B cell (primary cell): ENCODE results near the gene SRBD1. TPM values are rescaled to one million over a fixed set of nuclear protein-coding genes. Genes with fewer than 3 reads are reported as not detected.

ENCODE experiments used
- ATAC-seq: fragments of 200-7000 bp; cut with Tn5 transposase; one replicate; pipeline ENCODE4 v1.10.0; 2021; ENCODE audit warnings: low read depth, mild to moderate bottlenecking, moderate number of reproducible peaks, moderate library complexity
- CTCF ChIA-PET: fragments of 350-600 bp; sonication (Branson Sonifier 250); formaldehyde crosslinking; loops from one replicate; lab custom pipeline; 2021; ENCODE audit warnings: antibody characterized with exemption, inconsistent platforms; lab: Charles Lee
- POLR2A ChIA-PET: fragments of 350-600 bp; sonication (Branson Sonifier 250); formaldehyde crosslinking; loops from one replicate; lab custom pipeline; 2021; ENCODE audit warnings: antibody characterized with exemption; lab: Charles Lee
- DNase-seq: peaks from one replicate; pipeline ENCODE4 v3.0.0; 2013
- H2AFZ ChIP-seq: 2 replicates; pipeline ENCODE4 v1.6.1; 2012; ENCODE audit warnings: mild to moderate bottlenecking, low read depth, low read length; ENCODE audit not compliant: insufficient read depth, poor library complexity, severe bottlenecking
- H3K27ac ChIP-seq, 2 donors: 1 replicate in 1 of 2; 2 replicates in 1 of 2; pipeline ENCODE4 v1.5.1; 2012 to 2013; ENCODE audit warnings: low read length in 2 of 2, mild to moderate bottlenecking in 2 of 2, moderate library complexity in 1 of 2
- H3K27me3 ChIP-seq, 4 experiments: fragments of 200-600 bp in 1 of 4; sonication (generic) in 1 of 4; replicated peaks in 1 of 4; 1 replicate in 2 of 4; 2 replicates in 2 of 4; pipeline versions ENCODE4 v1.6.1 to v1.7.0; 2013 to 2016; ENCODE audit warnings: low read length in 3 of 4, mild to moderate bottlenecking in 2 of 4, mixed read lengths in 1 of 4, moderate library complexity in 1 of 4; ENCODE audit not compliant: insufficient read depth in 4 of 4, control insufficient read depth in 3 of 4; ENCODE audit errors: control extremely low read depth in 1 of 4
- H3K36me3 ChIP-seq, 2 experiments: replicated peaks in 1 of 2; 1 replicate in 1 of 2; 2 replicates in 1 of 2; pipeline versions ENCODE4 v1.6.1 to v1.7.1; 2013; ENCODE audit warnings: low read length in 1 of 2; ENCODE audit not compliant: insufficient read depth in 2 of 2, control insufficient read depth in 1 of 2; ENCODE audit errors: control extremely low read depth in 1 of 2, extremely low read depth in 1 of 2
- H3K4me1 ChIP-seq, 2 donors: fragments of 200-600 bp in 1 of 2; sonication (generic) in 1 of 2; 1 replicate in 1 of 2; 2 replicates in 1 of 2; pipeline versions ENCODE4 v1.5.1 to v1.6.1; 2013 to 2017; ENCODE audit warnings: low read length in 2 of 2; ENCODE audit not compliant: control insufficient read depth in 2 of 2, insufficient read depth in 2 of 2
- H3K4me2 ChIP-seq: replicated peaks from 2 replicates; pipeline ENCODE3; 2012; ENCODE audit warnings: mild to moderate bottlenecking, low read depth, low read length; ENCODE audit not compliant: poor library complexity, severe bottlenecking
- H3K4me3 ChIP-seq, 5 experiments: fragments of 200-600 bp in 1 of 5; sonication (generic) in 1 of 5; 1 replicate in 3 of 5; 2 replicates in 2 of 5; pipeline versions ENCODE4 v1.5.1 to v1.7.0; 2011 to 2016; ENCODE audit warnings: low read length in 4 of 5, mild to moderate bottlenecking in 4 of 5, low read depth in 2 of 5, control low read depth in 1 of 5, moderate library complexity in 1 of 5; ENCODE audit not compliant: insufficient read depth in 1 of 5; ENCODE audit errors: control extremely low read depth in 1 of 5, extremely low read depth in 1 of 5
- H3K79me2 ChIP-seq: fragments of 200-600 bp; sonication (generic); one replicate; pipeline ENCODE4 v1.6.0; 2016; ENCODE audit warnings: low read length; ENCODE audit not compliant: control insufficient read depth, insufficient read depth
- H3K9ac ChIP-seq: fragments of 200-600 bp; sonication (generic); 2 replicates; pipeline ENCODE4 v1.6.1; 2017; ENCODE audit warnings: mild to moderate bottlenecking, low read length, moderate library complexity
- H3K9me3 ChIP-seq, 3 donors: one replicate each; pipeline versions ENCODE4 v1.6.1 to v1.7.1; 2013; ENCODE audit warnings: low read length in 2 of 3; ENCODE audit not compliant: control insufficient read depth in 2 of 3, insufficient read depth in 1 of 3; ENCODE audit errors: control extremely low read depth in 1 of 3
- H4K20me1 ChIP-seq: 2 replicates; pipeline ENCODE4 v1.6.0; 2012; ENCODE audit warnings: mild to moderate bottlenecking, low read length; ENCODE audit not compliant: insufficient read depth, control insufficient read depth, poor library complexity, severe bottlenecking
- H3K27ac Mint-ChIP-seq: one replicate; pipeline ENCODE4 v1.8.0; 2021; ENCODE audit warnings: mixed read lengths
- H3K27me3 Mint-ChIP-seq: one replicate; pipeline ENCODE4 v1.8.0; 2021; ENCODE audit warnings: mixed read lengths
- H3K4me1 Mint-ChIP-seq: one replicate; pipeline ENCODE4 v1.8.0; 2021; ENCODE audit warnings: mixed read lengths
- H3K4me3 Mint-ChIP-seq: one replicate; pipeline ENCODE4 v1.8.0; 2021; ENCODE audit warnings: mixed read lengths
- H3K9me3 Mint-ChIP-seq: one replicate; pipeline ENCODE4 v1.8.0; 2022; ENCODE audit warnings: mixed read lengths; ENCODE audit not compliant: insufficient read depth
- EZH2 ChIP-seq: IDR thresholded peaks from 2 replicates; pipeline ENCODE4 v1.6.1; 2012; ENCODE audit warnings: borderline replicate concordance, low read depth, mild to moderate bottlenecking, moderate library complexity, low read length; ENCODE audit not compliant: insufficient read depth, poor library complexity, severe bottlenecking
- WGBS: methylation state at CpG from one replicate; pipeline ENCODE4 v1.1.5; 2013; ENCODE audit warnings: missing lambda C conversion rate; ENCODE audit not compliant: insufficient coverage; 5-methylcytosine and 5-hydroxymethylcytosine counted together
- intact Hi-C: fragments of 100-400 bp; cut with micrococcal nuclease; formaldehyde crosslinking; loops from one replicate; pipeline ENCODE4 v1.10.0; 2022
- polyA plus RNA-seq: library from polyadenylated mRNA; depleted of rRNA; stranded (reverse); fragments of >200 nt; gene quantifications from 2 replicates; pipeline ENCODE4 v1.2.3, GENCODE V29; 2012
- total RNA-seq, 2 donors: library from RNA; stranded (reverse); fragments of 120-200 nt in 1 of 2; gene quantifications; 1 replicate in 1 of 2; 2 replicates in 1 of 2; pipeline versions ENCODE4 v1.2.3 to v1.2.4, GENCODE V29; 2013 to 2022
- TF ChIP-seq, protein P1 (sequence below): fragments of 200-600 bp; IDR thresholded peaks from one replicate; pipeline ENCODE4 v1.8.0; 2022; ENCODE audit warnings: antibody characterized with exemption, mild to moderate bottlenecking

SRBD1 gene
- total and polyA plus RNA-seq, 2 donors (not counting 1 experiment from before 2014, with no cell fraction given), result 6.2 to 27.1 TPM

DNA sequence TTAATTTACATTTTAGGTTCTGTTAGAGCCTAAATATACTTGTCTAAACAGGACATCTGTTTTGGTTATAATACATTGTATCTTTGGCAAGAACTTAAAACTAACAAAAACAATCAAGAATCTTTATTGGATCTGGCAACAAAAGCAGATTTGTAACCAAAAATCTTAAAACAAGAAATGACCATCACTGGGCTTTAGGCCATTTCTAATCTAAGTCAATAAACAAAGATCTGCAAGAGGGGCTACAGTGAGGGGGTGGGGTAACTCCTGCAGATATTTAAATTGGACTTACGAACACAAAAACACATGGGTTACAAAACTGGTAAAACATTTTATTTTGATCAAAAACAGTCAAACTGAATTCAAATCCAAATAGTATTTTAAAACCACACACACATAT is 77.3 kb downstream of the SRBD1 start:
- ChIA-PET POLR2A (no interaction called here), CTCF (no interaction called here)
- Histone ChIP-seq H3K4me2 (no peak overlapping the region), H3K36me3 (peaks cover 0 to 14% of the 10 kb centered on the region in 2 experiments), H3K4me1 (no peaks in the 10 kb centered on the region), H3K4me3 (no peak overlapping the region), H3K27ac (no peak overlapping the region), H3K79me2 (no peaks in the 10 kb centered on the region), H2AFZ (no peak overlapping the region), H4K20me1 (no peaks in the 10 kb centered on the region), H3K27me3 (no peaks in the 10 kb centered on the region), H3K9me3 (no peaks in the 10 kb centered on the region), H3K9ac (no peak overlapping the region)
- no peak overlapping the region for H3K27ac Mint-ChIP-seq
- H3K27me3 Mint-ChIP-seq, result no peaks in the 10 kb centered on the region
- TF ChIP-seq, protein P1, sequence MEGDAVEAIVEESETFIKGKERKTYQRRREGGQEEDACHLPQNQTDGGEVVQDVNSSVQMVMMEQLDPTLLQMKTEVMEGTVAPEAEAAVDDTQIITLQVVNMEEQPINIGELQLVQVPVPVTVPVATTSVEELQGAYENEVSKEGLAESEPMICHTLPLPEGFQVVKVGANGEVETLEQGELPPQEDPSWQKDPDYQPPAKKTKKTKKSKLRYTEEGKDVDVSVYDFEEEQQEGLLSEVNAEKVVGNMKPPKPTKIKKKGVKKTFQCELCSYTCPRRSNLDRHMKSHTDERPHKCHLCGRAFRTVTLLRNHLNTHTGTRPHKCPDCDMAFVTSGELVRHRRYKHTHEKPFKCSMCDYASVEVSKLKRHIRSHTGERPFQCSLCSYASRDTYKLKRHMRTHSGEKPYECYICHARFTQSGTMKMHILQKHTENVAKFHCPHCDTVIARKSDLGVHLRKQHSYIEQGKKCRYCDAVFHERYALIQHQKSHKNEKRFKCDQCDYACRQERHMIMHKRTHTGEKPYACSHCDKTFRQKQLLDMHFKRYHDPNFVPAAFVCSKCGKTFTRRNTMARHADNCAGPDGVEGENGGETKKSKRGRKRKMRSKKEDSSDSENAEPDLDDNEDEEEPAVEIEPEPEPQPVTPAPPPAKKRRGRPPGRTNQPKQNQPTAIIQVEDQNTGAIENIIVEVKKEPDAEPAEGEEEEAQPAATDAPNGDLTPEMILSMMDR, result no peak
- no peak for TF ChIP-seq EZH2
- ATAC-seq (no peak), DNase-seq (no peak)
- WGBS, result no CpG with 5 or more reads among the region's 1 CpG
- H3K4me3 Mint-ChIP-seq, result no peak overlapping the region
- H3K4me1 Mint-ChIP-seq, result no peaks in the 10 kb centered on the region
- no peaks in the 10 kb centered on the region for H3K9me3 Mint-ChIP-seq
- intact Hi-C loops, result no loop called here

DNA sequence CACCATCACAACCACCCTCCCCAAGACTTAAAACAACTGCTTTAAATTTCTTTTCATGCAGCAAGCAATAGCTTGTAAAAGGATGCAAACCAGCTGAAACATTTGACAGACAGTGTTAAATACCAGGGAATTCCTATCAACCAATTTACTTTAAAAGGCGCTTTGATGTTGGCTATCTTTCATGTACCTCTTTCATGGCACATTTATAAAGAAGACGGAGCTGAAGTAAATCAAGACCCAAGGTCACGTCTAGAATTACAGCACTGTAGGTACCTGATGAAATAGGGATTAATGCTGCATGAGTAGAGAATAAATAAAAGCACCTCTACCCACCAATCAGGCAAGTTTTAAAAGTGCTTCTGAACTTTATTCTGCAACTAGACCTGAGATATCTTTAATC is 78.9 kb downstream of the SRBD1 start:
- Histone ChIP-seq H3K9ac (no peak overlapping the region), H4K20me1 (no peaks in the 10 kb centered on the region), H3K9me3 (no peaks in the 10 kb centered on the region), H3K27ac (no peak overlapping the region), H3K27me3 (no peaks in the 10 kb centered on the region), H3K4me2 (no peak overlapping the region), H3K4me1 (no peaks in the 10 kb centered on the region), H3K4me3 (no peak overlapping the region), H3K36me3 (peaks cover 0 to 11% of the 10 kb centered on the region in 2 experiments), H3K79me2 (no peaks in the 10 kb centered on the region), H2AFZ (no peak overlapping the region)
- Mint-ChIP-seq H3K4me3 (no peak overlapping the region), H3K27me3 (no peaks in the 10 kb centered on the region), H3K4me1 (no peaks in the 10 kb centered on the region), H3K9me3 (no peaks in the 10 kb centered on the region), H3K27ac (no peak overlapping the region)
- CTCF ChIA-PET, result no interaction called here
- no peak for DNase-seq
- no CpG with 5 or more reads among the region's 3 CpGs for WGBS
- no peak for ATAC-seq
- intact Hi-C loops, result no loop called here
- TF ChIP-seq, protein P1, result no peak
- no peak for TF ChIP-seq EZH2
- POLR2A ChIA-PET, result no interaction called here
